OCI-LY7 (cell line): ENCODE data around the gene ADM5. TPM values are rescaled to one million over a fixed set of nuclear protein-coding genes. Genes with fewer than 3 reads are reported as not detected.

ENCODE experiments used
- BruUV-seq: library from RNA; stranded (reverse); fragments of 400-500 nt; replicated peaks from 2 replicates; lab custom pipeline; 2021; lab: Mats Ljungman, UMichigan
- CTCF ChIA-PET: fragments of 300-600 bp; sonication (Branson Sonifier 250); formaldehyde crosslinking; loops from one replicate; lab custom pipeline; 2022; ENCODE audit warnings: antibody characterized with exemption; ENCODE audit not compliant: unreplicated experiment; lab: Charles Lee
- POLR2A ChIA-PET: fragments of 300-600 bp; sonication (Branson Sonifier 250); formaldehyde crosslinking; loops from one replicate; lab custom pipeline; 2022; ENCODE audit warnings: antibody characterized with exemption; lab: Charles Lee
- DNase-seq: peaks from one replicate; pipeline ENCODE4 v3.0.0-alpha.2; 2015; ENCODE audit warnings: low spot score
- H2AFZ ChIP-seq: fragments of 200-600 bp; sonication (generic), shearing (Covaris generic); 2 replicates; pipeline ENCODE4 v1.6.1; 2014; ENCODE audit warnings: mild to moderate bottlenecking, antibody characterized with exemption, low read length, moderate library complexity
- H3K27ac ChIP-seq: fragments of 200-600 bp; sonication (generic); 2 replicates; pipeline ENCODE4 v1.5.1; 2014; ENCODE audit warnings: mixed run types, low read depth, mild to moderate bottlenecking, moderate library complexity, low read length, inconsistent platforms; ENCODE audit not compliant: poor library complexity, severe bottlenecking
- H3K36me3 ChIP-seq: fragments of 200-600 bp; sonication (generic); 2 replicates; pipeline ENCODE4 v1.6.1; 2014; ENCODE audit warnings: mild to moderate bottlenecking, antibody characterized with exemption, low read length, moderate library complexity, mixed read lengths; ENCODE audit not compliant: insufficient read depth
- H3K4me1 ChIP-seq: fragments of 200-600 bp; sonication (generic); 2 replicates; pipeline ENCODE4 v1.5.1; 2014; ENCODE audit warnings: mild to moderate bottlenecking, low read length; ENCODE audit not compliant: insufficient read depth, poor library complexity, severe bottlenecking
- H3K4me2 ChIP-seq: fragments of 200-600 bp; sonication (generic); 2 replicates; pipeline ENCODE4 v1.6.1; 2014; ENCODE audit warnings: mild to moderate bottlenecking, low read length
- H3K4me3 ChIP-seq: fragments of 200-600 bp; sonication (generic); 2 replicates; pipeline ENCODE4 v1.5.1; 2014; ENCODE audit warnings: mild to moderate bottlenecking, low read depth, low read length; ENCODE audit not compliant: poor library complexity, severe bottlenecking
- H3K79me2 ChIP-seq: fragments of 200-600 bp; sonication (generic); 2 replicates; pipeline ENCODE4 v1.6.1; 2016; ENCODE audit warnings: low read depth, mild to moderate bottlenecking, low read length, moderate library complexity, mixed read lengths; ENCODE audit not compliant: insufficient read depth
- H3K9me2 ChIP-seq: fragments of 200-600 bp; sonication (generic); 2 replicates; pipeline ENCODE4 v1.6.1; 2016; ENCODE audit warnings: mild to moderate bottlenecking, low read length, mixed read lengths; ENCODE audit not compliant: insufficient read depth
- H3K9me3 ChIP-seq: fragments of 200-600 bp; sonication (generic); 2 replicates; pipeline ENCODE4 v1.6.1; 2014; ENCODE audit warnings: mild to moderate bottlenecking, mixed run types, low read length, mixed read lengths
- H4K20me1 ChIP-seq: fragments of 200-600 bp; sonication (generic); 2 replicates; pipeline ENCODE4 v1.6.1; 2014; ENCODE audit warnings: mild to moderate bottlenecking, antibody characterized with exemption, low read length, moderate library complexity, mixed read lengths; ENCODE audit not compliant: insufficient read depth
- EZH2phosphoT487 ChIP-seq: fragments of 200-600 bp; sonication (generic); IDR thresholded peaks from 2 replicates; pipeline ENCODE4 v1.6.1; 2018; ENCODE audit warnings: low read depth, borderline replicate concordance, mild to moderate bottlenecking, mixed run types, antibody characterized with exemption, low read length, moderate library complexity, mixed read lengths
- intact Hi-C: fragments of 100-400 bp; cut with micrococcal nuclease; formaldehyde crosslinking; loops from one replicate; pipeline ENCODE4 v1.10.0; 2022; ENCODE audit not compliant: unreplicated experiment
- total RNA-seq, 2 experiments: library from RNA; depleted of rRNA in 1 of 2; stranded (reverse); fragments of >200 nt in 1 of 2; shearing (Covaris generic) in 1 of 2; gene quantifications; 2 replicates each; pipeline ENCODE4 v1.2.3, GENCODE V29; 2014 to 2022
- TF ChIP-seq, protein P1 (sequence below): fragments of 200-600 bp; sonication (generic); conservative IDR thresholded peaks from 2 replicates; pipeline ENCODE4 v1.5.1; 2014; ENCODE audit warnings: mild to moderate bottlenecking, antibody characterized with exemption, low read length, moderate library complexity, mixed read lengths

ADM5 gene
- total RNA-seq, 2 experiments from 2014 or later, result 15.3 to 16.5 TPM

GRCh38 chr19:49683814-49684250 is 5.6 kb upstream of the ADM5 start:
- Histone ChIP-seq H4K20me1 (0 out of 2 replicates have a peak, but pooled peaks cover 10% of the 10 kb centered on the region), H3K4me2 (no peak overlapping the region), H3K27ac (no peak overlapping the region), H3K9me2 (no peaks in the 10 kb centered on the region), H3K36me3 (peaks cover 95% of the 10 kb centered on the region), H3K4me1 (peaks cover 23% of the 10 kb centered on the region), H3K4me3 (no peak overlapping the region), H3K79me2 (peaks cover 38% of the 10 kb centered on the region), H3K9me3 (no peaks in the 10 kb centered on the region), H2AFZ (no peak overlapping the region)
- TF ChIP-seq, protein P1, sequence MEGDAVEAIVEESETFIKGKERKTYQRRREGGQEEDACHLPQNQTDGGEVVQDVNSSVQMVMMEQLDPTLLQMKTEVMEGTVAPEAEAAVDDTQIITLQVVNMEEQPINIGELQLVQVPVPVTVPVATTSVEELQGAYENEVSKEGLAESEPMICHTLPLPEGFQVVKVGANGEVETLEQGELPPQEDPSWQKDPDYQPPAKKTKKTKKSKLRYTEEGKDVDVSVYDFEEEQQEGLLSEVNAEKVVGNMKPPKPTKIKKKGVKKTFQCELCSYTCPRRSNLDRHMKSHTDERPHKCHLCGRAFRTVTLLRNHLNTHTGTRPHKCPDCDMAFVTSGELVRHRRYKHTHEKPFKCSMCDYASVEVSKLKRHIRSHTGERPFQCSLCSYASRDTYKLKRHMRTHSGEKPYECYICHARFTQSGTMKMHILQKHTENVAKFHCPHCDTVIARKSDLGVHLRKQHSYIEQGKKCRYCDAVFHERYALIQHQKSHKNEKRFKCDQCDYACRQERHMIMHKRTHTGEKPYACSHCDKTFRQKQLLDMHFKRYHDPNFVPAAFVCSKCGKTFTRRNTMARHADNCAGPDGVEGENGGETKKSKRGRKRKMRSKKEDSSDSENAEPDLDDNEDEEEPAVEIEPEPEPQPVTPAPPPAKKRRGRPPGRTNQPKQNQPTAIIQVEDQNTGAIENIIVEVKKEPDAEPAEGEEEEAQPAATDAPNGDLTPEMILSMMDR, result no peak
- TF ChIP-seq EZH2phosphoT487, result no peak
- DNase-seq, result no peak
- CTCF ChIA-PET, result no interaction called here
- BruUV-seq, result no TSS peak
- POLR2A ChIA-PET, result no interaction called here
- intact Hi-C loops, result no loop called here

GRCh38 chr19:49684251-49684982 is 5.0 kb upstream of the ADM5 start:
- Histone ChIP-seq H2AFZ (no peak overlapping the region), H3K4me1 (peaks cover 18% of the 10 kb centered on the region), H3K79me2 (peaks cover 32% of the 10 kb centered on the region), H3K36me3 (peaks cover 97% of the 10 kb centered on the region), H3K27ac (no peak overlapping the region), H3K4me3 (no peak overlapping the region), H3K9me3 (no peaks in the 10 kb centered on the region), H4K20me1 (0 out of 2 replicates have a peak, but pooled peaks cover 6% of the 10 kb centered on the region), H3K4me2 (no peak overlapping the region), H3K9me2 (no peaks in the 10 kb centered on the region)
- DNase-seq, result no peak
- POLR2A ChIA-PET, result no interaction called here
- BruUV-seq, result no TSS peak
- CTCF ChIA-PET, result no interaction called here
- intact Hi-C loops, result no loop called here
- TF ChIP-seq, protein P1, result peak; percentile 71
- no peak for TF ChIP-seq EZH2phosphoT487

DNA sequence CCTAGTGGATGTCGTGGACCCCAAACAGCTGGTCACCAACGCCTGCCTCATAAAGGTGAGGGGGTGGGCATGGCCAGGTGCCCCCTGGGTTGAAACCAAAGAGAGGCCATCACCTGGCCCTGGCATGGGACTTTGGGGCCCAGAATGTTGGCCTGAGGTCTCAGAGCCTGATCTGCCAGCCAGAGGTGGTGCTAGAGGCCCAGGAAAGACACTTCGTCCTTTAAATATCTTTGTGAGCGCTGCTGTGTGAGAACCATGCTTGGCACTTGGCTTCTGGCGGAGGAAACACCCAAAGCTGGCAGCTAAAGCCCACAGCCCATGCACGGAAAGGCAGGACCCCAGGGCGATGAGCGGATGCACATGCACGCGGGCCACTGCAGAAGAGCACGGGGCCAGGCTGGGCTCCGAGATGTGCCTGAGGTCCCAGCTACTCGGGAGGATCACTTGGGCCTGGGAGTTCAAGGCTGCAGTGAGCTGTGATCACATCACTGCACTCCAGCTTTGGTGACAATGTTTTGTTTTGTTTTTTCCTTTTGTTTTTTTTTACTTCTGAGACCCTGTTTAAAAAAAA is 4.3 kb upstream of the ADM5 start:
- Histone ChIP-seq H3K79me2 (peaks cover 26% of the 10 kb centered on the region), H3K4me2 (no peak overlapping the region), H4K20me1 (0 out of 2 replicates have a peak, but pooled peaks cover 6% of the 10 kb centered on the region), H3K9me3 (no peaks in the 10 kb centered on the region), H3K9me2 (no peaks in the 10 kb centered on the region), H3K27ac (no peak overlapping the region), H2AFZ (no peak overlapping the region), H3K36me3 (peaks cover 97% of the 10 kb centered on the region), H3K4me3 (no peak overlapping the region), H3K4me1 (peaks cover 11% of the 10 kb centered on the region)
- no peak for DNase-seq
- intact Hi-C loops, result no loop called here
- ChIA-PET POLR2A (no interaction called here), CTCF (no interaction called here)
- BruUV-seq, result no TSS peak
- TF ChIP-seq EZH2phosphoT487, result no peak
- TF ChIP-seq, protein P1, result no peak
